HG03378 (cell line): ENCODE measurements around the gene LPP.

Experiments used
- ATAC-seq: cut with Tn5 transposase; IDR thresholded peaks from one replicate; pipeline ENCODE4 v1.9.1; 2021; ENCODE audit warnings: mild to moderate bottlenecking, moderate library complexity; ENCODE audit not compliant: unreplicated experiment

The LPP gene

DNA sequence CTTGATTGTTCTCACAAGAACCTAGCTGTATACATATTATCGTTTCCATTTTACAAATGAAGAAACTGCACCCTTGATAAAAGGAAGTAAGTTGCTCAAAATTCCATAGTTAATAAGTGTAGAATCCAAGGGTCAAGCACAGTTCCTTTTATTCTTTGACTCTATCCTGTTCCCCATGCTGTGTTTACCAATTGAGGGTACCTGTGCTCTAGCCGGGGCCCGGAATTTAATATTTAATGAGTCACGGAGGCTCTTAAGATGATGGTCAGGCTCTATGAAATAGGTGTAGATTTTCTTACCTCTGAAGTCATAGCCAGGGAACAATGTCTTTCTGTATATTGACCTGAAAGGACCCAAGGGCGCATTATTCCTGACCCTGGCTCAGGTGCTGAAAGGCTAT lies 65.2 kb downstream of the LPP start:
- ATAC-seq, result no peak

DNA sequence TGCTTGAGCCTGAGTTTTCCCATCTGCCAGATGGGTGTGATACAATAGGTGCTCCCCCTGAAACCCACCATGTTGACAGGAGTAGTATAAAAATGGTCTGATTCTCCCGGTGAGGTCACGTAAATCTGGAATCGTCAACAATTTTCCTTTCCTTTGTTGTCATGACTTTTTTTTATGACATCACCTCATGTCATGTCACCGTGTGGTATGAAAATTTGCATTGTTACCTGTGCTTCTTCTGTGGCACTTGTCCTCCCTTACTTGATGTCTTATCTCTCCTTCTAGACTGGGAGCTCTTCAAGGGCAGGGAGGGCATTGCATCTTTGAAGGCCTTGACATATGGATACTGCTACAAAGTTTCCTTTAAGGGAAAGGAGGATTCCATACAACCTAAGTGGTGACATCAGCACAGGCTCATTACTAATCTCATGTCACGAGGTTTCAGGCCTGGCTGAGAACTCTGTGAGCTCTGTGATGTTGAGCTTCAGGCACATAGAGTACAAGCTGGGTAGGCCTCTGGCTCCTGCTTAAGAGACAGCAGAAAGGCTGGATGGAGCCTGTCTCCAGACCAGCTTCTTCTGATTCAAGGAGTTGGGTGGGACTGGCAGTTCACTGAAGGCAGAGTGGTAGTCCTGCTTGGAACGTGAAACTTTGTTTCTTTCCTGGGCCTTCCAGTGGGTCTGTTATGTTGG lies 66.3 kb downstream of the LPP start:
- no peak for ATAC-seq

DNA sequence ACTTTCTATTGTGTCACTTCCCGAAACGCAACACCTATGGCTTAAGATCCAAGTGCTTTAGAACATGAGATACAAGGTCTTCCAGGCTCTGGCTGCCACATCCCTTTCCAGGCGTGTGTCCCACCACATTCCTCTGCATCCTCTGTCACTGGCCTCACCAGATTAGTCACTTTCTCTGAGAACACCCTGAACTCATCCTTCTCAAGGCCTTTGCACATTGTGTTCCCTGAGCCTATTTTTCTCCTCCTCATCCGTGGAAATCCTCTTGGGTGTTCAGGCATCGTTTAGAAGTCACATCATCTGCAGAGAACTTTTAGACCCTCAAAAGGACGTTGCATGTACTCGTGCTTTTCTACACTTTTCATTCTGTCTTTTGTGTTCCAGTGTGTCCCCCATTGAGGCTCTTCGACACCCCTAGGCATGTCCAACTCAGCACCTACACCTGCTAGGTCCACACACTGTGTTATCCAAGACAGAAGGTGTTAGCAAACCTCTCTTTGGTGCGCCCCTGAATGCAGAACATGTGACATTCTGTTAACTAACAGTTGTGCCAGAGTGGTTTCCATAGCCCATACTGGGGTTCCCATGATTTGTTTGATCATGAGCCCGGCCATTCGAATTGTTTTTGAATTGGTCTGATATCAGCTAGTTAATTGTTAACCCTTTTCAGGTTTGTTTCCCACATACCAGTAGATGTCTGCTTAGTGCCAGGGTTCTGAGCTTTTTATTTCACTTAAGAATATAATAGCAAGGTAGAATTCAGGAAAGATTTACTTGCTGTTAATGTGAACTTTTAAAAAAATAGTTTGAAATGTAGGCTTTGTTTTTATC lies 67.2 kb downstream of the LPP start:
- no peak for ATAC-seq

DNA sequence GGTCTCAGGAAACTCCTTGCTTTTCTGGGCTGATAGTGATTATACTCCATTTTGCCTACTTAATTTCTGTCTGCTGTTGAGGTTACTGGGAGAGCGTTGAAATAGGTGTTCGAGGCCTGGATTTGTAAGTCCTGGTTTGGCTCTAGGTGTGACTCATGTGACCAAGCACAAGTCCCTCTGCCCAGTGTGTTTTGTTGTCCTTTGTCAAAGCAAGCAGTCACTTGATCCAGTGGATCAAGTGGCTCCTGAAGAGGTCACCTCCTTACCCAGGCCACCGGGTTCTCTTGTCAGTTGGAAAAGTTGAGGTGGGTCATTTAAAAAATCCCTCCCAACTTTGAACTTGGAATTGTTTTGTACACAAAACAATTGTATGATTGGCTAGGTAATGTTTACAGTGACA lies 70.0 kb downstream of the LPP start:
- ATAC-seq, result no peak

DNA sequence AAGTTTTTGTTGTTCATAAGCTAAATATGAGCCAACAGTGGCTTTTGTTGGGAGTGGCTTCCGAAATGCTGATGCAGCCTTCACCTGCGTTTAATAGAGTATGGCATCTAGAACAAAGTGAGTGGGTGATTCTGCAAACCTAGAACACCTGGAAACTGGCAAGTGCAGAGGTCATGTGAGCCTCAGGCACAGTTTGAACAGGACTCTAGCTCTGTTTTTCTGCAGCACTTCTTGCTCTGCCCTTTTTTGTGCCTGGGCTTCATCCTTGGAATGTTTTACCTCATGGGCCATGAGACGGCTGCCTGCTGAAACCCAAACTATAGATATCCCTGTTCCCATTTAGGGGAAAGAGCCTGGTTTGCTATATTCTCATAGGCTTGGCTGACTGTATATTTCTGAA lies 73.5 kb downstream of the LPP start:
- ATAC-seq, result no peak

GRCh38 chr3:188229177-188229576 lies 75.2 kb downstream of the LPP start:
- ATAC-seq, result no peak

DNA sequence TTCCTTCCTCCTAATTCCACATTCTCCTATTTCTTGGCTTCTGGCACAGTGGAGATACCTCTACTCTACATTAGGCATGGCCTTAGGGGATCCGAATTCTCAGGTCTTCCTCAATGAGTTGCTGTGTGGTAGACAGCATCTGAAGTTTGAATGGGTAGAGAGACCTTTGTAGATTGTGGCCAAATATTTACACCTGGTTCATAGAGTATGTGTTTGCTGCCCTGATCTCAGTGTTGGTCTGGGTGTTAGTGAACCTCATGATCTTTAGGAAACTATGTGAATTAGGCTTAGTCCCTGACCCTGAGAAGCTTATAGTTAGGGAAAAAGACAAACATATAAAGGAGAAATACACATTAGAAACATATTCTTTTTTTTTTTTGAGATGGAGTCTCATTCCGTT lies 75.8 kb downstream of the LPP start:
- no peak for ATAC-seq

- no peak for ATAC-seq
Observed at GRCh38 chr3:188230962-188231361, 77.0 kb downstream of the LPP start.

DNA sequence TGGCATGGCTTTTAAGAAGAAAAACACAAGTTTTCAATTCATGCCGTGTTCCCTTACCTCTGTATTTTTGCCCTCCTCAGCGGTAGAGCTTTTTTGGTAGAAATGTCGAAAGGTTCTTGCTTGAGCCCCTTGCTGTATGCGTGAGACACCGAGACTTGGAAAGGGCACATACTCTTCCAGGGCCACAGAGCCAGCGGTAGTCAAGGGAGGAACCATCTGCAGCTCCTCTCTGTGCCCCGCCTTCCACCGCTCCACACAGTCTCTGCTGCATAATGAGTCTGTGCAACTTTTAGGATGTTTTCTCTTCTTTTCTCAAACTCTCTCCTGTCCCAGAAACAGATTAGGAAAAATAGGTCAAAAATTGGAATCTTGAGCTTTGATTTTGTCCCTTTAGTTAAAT lies 77.5 kb downstream of the LPP start:
- ATAC-seq, result no peak

DNA sequence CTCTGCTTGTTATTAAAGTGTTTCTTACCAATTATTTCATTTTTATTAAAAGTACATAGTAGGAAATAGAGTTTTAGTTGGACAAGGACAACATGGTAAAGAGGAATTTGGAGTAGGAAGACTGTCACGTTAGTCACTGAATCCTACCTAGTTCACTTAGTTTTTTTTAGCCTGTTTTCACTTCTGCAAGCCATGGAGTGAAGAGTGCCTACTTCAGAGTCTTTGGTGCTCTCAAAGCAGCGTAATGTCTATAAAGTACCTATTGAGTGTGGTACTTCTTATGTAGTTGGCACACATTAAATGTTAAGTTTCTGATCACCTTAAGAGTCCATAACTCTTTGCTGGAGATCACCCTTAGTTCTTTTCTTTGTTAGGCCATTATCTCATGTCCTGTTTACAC lies 78.7 kb downstream of the LPP start:
- no peak for ATAC-seq

GRCh38 chr3:188233320-188233719 lies 79.4 kb downstream of the LPP start:
- ATAC-seq, result no peak

DNA sequence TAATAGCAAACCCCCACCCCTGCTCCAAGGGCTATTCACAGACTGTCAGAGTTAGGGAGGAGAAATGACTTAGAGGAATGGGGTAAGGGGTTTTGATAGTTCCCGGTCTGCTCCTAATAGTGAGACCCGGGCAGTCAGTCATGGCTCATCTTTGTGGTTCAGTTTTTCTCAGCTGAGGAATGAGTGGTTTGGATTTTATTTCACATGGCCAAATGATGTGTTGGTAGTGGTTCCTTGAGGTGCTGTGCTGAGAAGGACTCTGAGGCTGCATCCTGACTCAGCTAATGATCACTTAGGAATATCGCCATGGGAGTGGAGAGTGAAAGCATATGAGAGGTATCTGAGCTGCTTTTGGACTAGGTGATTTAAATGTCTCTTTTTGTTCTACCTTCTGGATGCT lies 80.2 kb downstream of the LPP start:
- ATAC-seq, result no peak

- no peak for ATAC-seq
Observed at GRCh38 chr3:188236271-188236670, 82.3 kb downstream of the LPP start.

DNA sequence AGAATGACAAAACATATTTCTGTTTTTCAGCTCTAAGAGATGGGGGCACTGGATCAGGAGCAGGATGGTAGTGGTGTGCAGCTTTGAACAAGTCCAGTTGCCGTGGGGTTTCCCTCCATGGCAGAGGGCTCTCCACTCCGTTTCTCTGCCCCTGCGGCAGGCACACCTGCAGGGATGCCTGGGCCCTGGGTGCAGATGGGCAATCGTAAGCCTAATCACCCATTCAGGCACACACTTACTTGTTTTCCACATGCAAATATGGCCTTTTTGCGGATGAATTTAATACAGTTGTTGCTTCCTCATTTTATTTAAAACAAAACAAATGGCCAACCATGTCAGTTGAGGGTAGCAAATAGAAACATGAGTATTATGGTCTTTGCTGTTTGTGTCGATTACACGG lies 85.1 kb downstream of the LPP start:
- no peak for ATAC-seq

- ATAC-seq, result no peak
Observed at GRCh38 chr3:188239577-188239976, 85.6 kb downstream of the LPP start.

DNA sequence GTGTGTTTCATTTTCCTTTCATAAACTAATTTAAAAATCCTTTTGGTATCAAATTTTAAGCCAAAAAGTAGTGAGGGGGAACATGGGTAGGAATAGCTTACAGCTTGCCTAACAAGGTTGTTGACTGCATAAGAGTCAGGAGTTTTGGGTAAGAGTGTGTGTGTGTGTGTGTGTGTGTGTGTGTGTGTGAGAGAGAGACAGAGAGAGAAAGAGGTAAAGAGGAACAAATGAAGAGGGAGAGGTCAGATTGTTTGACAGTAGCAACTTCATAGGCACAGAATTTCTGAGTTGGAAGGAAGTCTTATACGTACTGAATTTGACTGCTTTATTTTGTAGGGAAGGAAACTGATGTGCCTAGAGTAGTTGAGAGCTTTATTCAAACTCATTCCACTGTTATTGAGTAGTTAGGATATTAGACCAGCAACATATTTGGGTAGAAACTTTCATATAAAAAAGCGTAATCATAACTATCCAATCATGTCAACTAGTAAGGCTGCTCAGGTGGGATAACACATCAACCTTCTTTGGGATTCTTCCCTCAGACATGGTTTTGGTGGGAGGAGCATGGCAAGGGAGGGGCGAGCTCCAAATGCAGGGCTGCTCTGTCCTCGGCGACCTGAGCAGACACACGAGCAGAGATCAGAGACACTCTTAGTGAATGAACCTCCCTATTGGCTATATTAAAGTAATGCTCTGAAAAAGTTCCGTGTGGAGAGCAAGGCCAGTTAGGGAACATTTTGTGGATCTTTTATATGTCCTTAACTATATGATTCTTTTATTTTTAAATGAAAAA lies 86.4 kb downstream of the LPP start:
- ATAC-seq, result no peak

DNA sequence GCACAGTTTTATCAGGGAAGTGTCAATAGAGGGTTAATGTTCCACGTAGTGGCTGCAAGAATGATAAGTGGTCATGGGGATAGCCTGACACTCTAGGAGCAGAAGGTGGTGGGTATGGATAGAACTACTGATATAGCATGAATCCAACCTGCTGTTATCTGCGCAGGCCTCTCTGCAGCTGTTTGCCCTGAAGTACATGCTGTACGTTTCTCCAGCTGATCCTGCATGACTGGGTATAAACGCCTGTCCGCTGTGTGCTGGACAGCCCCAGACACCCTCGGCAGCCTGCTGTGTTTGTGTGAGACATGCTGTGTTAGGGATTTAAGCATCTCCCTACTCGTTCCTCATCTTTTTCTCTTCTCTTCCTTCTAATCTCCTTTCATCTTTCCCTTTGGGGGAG lies 87.1 kb downstream of the LPP start:
- ATAC-seq, result no peak

DNA sequence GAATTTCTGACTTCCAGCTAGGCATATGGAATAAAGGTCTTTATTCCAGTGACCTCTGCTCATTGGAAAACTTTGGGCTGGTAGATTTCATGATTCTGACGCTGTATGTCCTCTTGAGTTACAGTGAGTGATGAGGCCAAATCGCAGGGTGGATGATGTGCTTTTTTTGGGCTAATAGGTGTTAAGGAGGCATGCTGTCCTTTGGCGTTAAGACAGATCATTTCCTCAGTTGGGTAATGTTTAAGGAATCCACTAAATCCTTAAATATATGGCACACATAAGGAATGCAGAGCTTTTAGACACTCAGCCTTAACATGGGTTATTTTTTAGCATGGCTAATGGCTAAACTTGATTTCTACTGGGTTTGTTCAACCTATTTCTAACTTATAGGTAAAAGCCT lies 87.9 kb downstream of the LPP start:
- no peak for ATAC-seq

DNA sequence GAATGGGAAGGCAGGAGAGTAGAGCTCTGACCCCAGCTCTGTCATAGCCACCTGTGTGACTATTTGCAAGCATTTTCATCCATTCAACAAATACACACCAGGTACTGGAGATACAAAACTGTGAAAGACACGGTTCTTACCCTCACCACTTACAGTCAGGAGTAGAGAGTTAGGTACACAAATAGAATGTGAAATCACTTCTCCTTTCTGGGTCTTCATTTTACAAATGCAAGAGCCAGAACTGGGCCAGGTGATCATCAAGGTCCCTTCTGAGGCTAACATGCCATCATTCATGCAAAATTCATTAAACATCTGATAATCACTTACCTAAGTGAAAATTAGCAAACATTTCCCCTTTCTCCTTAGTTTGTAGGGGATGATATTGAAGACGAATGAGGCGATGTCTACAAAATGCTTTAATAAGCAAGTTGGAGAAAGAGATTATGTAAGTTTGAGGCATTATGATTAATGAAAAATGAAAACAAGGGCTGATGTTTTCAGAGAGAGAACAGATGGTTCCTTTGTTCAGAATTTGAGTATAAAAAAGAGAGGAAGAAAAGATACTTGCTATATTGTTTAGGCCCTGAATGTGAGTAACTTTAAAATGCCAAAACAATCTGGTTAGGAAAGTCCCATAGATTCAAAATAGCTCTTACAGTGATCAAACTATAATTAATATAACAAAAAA lies 88.6 kb downstream of the LPP start:
- no peak for ATAC-seq

DNA sequence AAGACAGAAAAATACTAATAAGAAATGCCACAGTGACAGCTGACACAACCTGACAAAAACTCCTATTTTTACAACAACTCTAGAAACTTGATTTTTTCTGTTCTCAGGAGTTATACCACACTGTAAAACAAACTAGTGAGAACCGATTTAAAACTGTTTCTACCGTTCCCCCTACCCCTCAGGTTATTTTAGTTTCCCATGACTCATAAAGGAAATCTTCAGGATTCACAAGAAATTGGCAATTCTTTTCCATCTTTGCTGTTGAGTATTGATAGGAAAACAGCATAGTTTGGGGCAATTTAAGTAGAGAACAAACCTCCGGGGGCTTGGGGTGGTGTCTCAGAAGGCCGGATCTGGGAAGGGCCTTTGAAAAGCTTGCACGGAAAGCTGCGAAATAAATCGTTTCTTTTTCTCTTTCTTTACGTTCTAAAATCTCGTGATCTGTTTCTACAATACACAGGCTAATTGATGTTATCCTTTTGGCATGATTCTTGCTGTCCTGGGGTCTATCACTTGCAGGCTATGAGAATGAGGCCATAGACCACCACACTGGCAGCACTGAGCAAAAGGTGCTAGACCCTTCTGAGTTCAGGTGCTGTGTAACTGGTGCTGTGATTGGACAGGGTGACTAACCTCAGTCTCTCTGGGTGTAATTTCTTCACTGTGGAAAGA lies 89.3 kb downstream of the LPP start:
- ATAC-seq, result no peak

GRCh38 chr3:188244395-188244861 lies 90.5 kb downstream of the LPP start:
- no peak for ATAC-seq
